OCI-LY7 (cell line): Measurements from ENCODE around the gene LYZ. TPM values are rescaled to one million over a fixed set of nuclear protein-coding genes. Genes with fewer than 3 reads are reported as not detected.

Experiments used
- BruUV-seq: library from RNA; stranded (reverse); fragments of 400-500 nt; replicated peaks from 2 replicates; lab custom pipeline; 2021; lab: Mats Ljungman, UMichigan
- CTCF ChIA-PET: fragments of 300-600 bp; sonication (Branson Sonifier 250); formaldehyde crosslinking; loops from one replicate; lab custom pipeline; 2022; ENCODE audit warnings: antibody characterized with exemption; ENCODE audit not compliant: unreplicated experiment; lab: Charles Lee
- POLR2A ChIA-PET: fragments of 300-600 bp; sonication (Branson Sonifier 250); formaldehyde crosslinking; loops from one replicate; lab custom pipeline; 2022; ENCODE audit warnings: antibody characterized with exemption; lab: Charles Lee
- DNase-seq: peaks from one replicate; pipeline ENCODE4 v3.0.0-alpha.2; 2015; ENCODE audit warnings: low spot score
- H2AFZ ChIP-seq: fragments of 200-600 bp; sonication (generic), shearing (Covaris generic); 2 replicates; pipeline ENCODE4 v1.6.1; 2014; ENCODE audit warnings: mild to moderate bottlenecking, antibody characterized with exemption, low read length, moderate library complexity
- H3K27ac ChIP-seq: fragments of 200-600 bp; sonication (generic); 2 replicates; pipeline ENCODE4 v1.5.1; 2014; ENCODE audit warnings: mixed run types, low read depth, mild to moderate bottlenecking, moderate library complexity, low read length, inconsistent platforms; ENCODE audit not compliant: poor library complexity, severe bottlenecking
- H3K36me3 ChIP-seq: fragments of 200-600 bp; sonication (generic); 2 replicates; pipeline ENCODE4 v1.6.1; 2014; ENCODE audit warnings: mild to moderate bottlenecking, antibody characterized with exemption, low read length, moderate library complexity, mixed read lengths; ENCODE audit not compliant: insufficient read depth
- H3K4me1 ChIP-seq: fragments of 200-600 bp; sonication (generic); 2 replicates; pipeline ENCODE4 v1.5.1; 2014; ENCODE audit warnings: mild to moderate bottlenecking, low read length; ENCODE audit not compliant: insufficient read depth, poor library complexity, severe bottlenecking
- H3K4me2 ChIP-seq: fragments of 200-600 bp; sonication (generic); 2 replicates; pipeline ENCODE4 v1.6.1; 2014; ENCODE audit warnings: mild to moderate bottlenecking, low read length
- H3K4me3 ChIP-seq: fragments of 200-600 bp; sonication (generic); 2 replicates; pipeline ENCODE4 v1.5.1; 2014; ENCODE audit warnings: mild to moderate bottlenecking, low read depth, low read length; ENCODE audit not compliant: poor library complexity, severe bottlenecking
- H3K79me2 ChIP-seq: fragments of 200-600 bp; sonication (generic); 2 replicates; pipeline ENCODE4 v1.6.1; 2016; ENCODE audit warnings: low read depth, mild to moderate bottlenecking, low read length, moderate library complexity, mixed read lengths; ENCODE audit not compliant: insufficient read depth
- H3K9me2 ChIP-seq: fragments of 200-600 bp; sonication (generic); 2 replicates; pipeline ENCODE4 v1.6.1; 2016; ENCODE audit warnings: mild to moderate bottlenecking, low read length, mixed read lengths; ENCODE audit not compliant: insufficient read depth
- H3K9me3 ChIP-seq: fragments of 200-600 bp; sonication (generic); 2 replicates; pipeline ENCODE4 v1.6.1; 2014; ENCODE audit warnings: mild to moderate bottlenecking, mixed run types, low read length, mixed read lengths
- H4K20me1 ChIP-seq: fragments of 200-600 bp; sonication (generic); 2 replicates; pipeline ENCODE4 v1.6.1; 2014; ENCODE audit warnings: mild to moderate bottlenecking, antibody characterized with exemption, low read length, moderate library complexity, mixed read lengths; ENCODE audit not compliant: insufficient read depth
- CTCF ChIP-seq: fragments of 200-600 bp; sonication (generic); conservative IDR thresholded peaks from 2 replicates; pipeline ENCODE4 v1.5.1; 2014; ENCODE audit warnings: mild to moderate bottlenecking, antibody characterized with exemption, low read length, moderate library complexity, mixed read lengths
- EZH2phosphoT487 ChIP-seq: fragments of 200-600 bp; sonication (generic); IDR thresholded peaks from 2 replicates; pipeline ENCODE4 v1.6.1; 2018; ENCODE audit warnings: low read depth, borderline replicate concordance, mild to moderate bottlenecking, mixed run types, antibody characterized with exemption, low read length, moderate library complexity, mixed read lengths
- intact Hi-C: fragments of 100-400 bp; cut with micrococcal nuclease; formaldehyde crosslinking; loops from one replicate; pipeline ENCODE4 v1.10.0; 2022; ENCODE audit not compliant: unreplicated experiment
- total RNA-seq, 2 experiments: library from RNA; depleted of rRNA in 1 of 2; stranded (reverse); fragments of >200 nt in 1 of 2; shearing (Covaris generic) in 1 of 2; gene quantifications; 2 replicates each; pipeline ENCODE4 v1.2.3, GENCODE V29; 2014 to 2022

The LYZ gene
- total RNA-seq, 2 experiments from 2014 or later = 0.29 TPM; not detected in 1

- TSS peak; percentile 94 for BruUV-seq
- intact Hi-C loops = loop anchor here (2.0 kb wide), 1 partner anchor 39 kb away; no protein-coding TSS in a partner anchor
- peaks cover 32% of the 10 kb centered on the region for H3K4me1 ChIP-seq
Measured at GRCh38 chr12:69329669-69330428, 18.3 kb upstream of the LYZ start.

GRCh38 chr12:69330475-69331473 is 17.4 kb upstream of the LYZ start:
- peak; percentile 77 for DNase-seq
- Histone ChIP-seq H3K4me3 (peak overlapping the region; percentile 61), H3K9me3 (no peaks in the 10 kb centered on the region), H3K4me2 (peak overlapping the region; percentile 79), H3K79me2 (no peaks in the 10 kb centered on the region), H3K27ac (peak overlapping the region; percentile 69), H2AFZ (peak overlapping the region; percentile 98), H3K36me3 (no peaks in the 10 kb centered on the region), H3K9me2 (no peaks in the 10 kb centered on the region), H4K20me1 (no peaks in the 10 kb centered on the region), H3K4me1 (peaks cover 32% of the 10 kb centered on the region)
- ChIA-PET CTCF (no interaction called here), POLR2A (interaction anchor here (0.6 to 3.0 kb wide), 11 partner anchors 9 to 463 kb away, joined by 3 to 19 read pairs (median 4); partner anchors contain the start of genes FRS2 and LYZ)
- TF ChIP-seq CTCF (no peak), EZH2phosphoT487 (no peak)
- intact Hi-C loops = no loop called here
- TSS peak; percentile 93 for BruUV-seq

More at GRCh38 chr12:69329669-69330428, 18.3 kb upstream of the LYZ start:
- ChIA-PET POLR2A (interaction anchor here (1.1 to 3.0 kb wide), 5 partner anchors 9 to 141 kb away, joined by 3 to 19 read pairs (median 14); partner anchors contain the start of gene FRS2), CTCF (no interaction called here)
- H3K79me2 ChIP-seq = no peaks in the 10 kb centered on the region
- H3K9me2 ChIP-seq = no peaks in the 10 kb centered on the region
- H3K9me3 ChIP-seq = no peaks in the 10 kb centered on the region
- H4K20me1 ChIP-seq = no peaks in the 10 kb centered on the region
- H3K4me2 ChIP-seq = peak overlapping the region; percentile 79
- H3K36me3 ChIP-seq = no peaks in the 10 kb centered on the region
- H3K4me3 ChIP-seq = peak overlapping the region; percentile 61
- TF ChIP-seq EZH2phosphoT487 (no peak), CTCF (no peak)
- H2AFZ ChIP-seq = peak overlapping the region; percentile 98
- peak overlapping the region; percentile 69 for H3K27ac ChIP-seq
- peak; percentile 47 for DNase-seq
